ENCODE data around the gene CDH18.

The CDH18 gene

GRCh38 chr5:19655627-19656026, 332.4 kb downstream of the CDH18 start:
- Histone ChIP-seq H3K4me3 (ENCODE audit: low read length, poor library complexity, severe bottlenecking) (no peak overlapping the region), H3F3A (ENCODE audit: low read depth) (no peaks in the 10 kb centered on the region), H3K79me2 (ENCODE audit: insufficient read depth, low read length) (no peaks in the 10 kb centered on the region), H3K4me2 (ENCODE audit: low read depth, low read length, poor library complexity, severe bottlenecking) (no peak overlapping the region), H3K27me3 (ENCODE audit: insufficient read depth, low read length, poor library complexity, severe bottlenecking) (no peaks in the 10 kb centered on the region), H3K36me3 (ENCODE audit: insufficient read depth, low read length) (no peaks in the 10 kb centered on the region), H3K9ac (ENCODE audit: low read depth, low read length, poor library complexity, severe bottlenecking) (no peak overlapping the region), H2AFZ (ENCODE audit: low read length) (no peak overlapping the region), H4K20me1 (ENCODE audit: insufficient read depth, low read length, poor library complexity, severe bottlenecking) (no peaks in the 10 kb centered on the region), H3K9me3 (ENCODE audit: insufficient read depth, low read depth, low read length) (no peaks in the 10 kb centered on the region), H3K4me1 (ENCODE audit: insufficient read depth, low read length, poor library complexity, severe bottlenecking) (no peaks in the 10 kb centered on the region), H3K9me2 (replicated peaks; ENCODE audit: low read depth, low read length) (no peaks in the 10 kb centered on the region)
- TF ChIP-seq CTCF (conservative IDR thresholded peaks at IDR 0.05; ENCODE audit: low read length) (no peak), EZH2phosphoT487 (IDR thresholded peaks at IDR 0.05; ENCODE audit: borderline replicate concordance) (no peak)

- Histone ChIP-seq H3K4me3 (ENCODE audit: low read length, poor library complexity, severe bottlenecking) (no peak overlapping the region), H2AFZ (ENCODE audit: low read length) (no peak overlapping the region), H3K9me3 (ENCODE audit: insufficient read depth, low read depth, low read length) (no peaks in the 10 kb centered on the region)
Measured at GRCh38 chr5:19638461-19638860, 349.5 kb downstream of the CDH18 start.

GRCh38 chr5:19630876-19631275, 357.1 kb downstream of the CDH18 start:
- Histone ChIP-seq H3K9ac (ENCODE audit: low read depth, low read length, poor library complexity, severe bottlenecking) (no peak overlapping the region), H3K4me2 (ENCODE audit: low read depth, low read length, poor library complexity, severe bottlenecking) (no peak overlapping the region), H4K20me1 (ENCODE audit: insufficient read depth, low read length, poor library complexity, severe bottlenecking) (no peaks in the 10 kb centered on the region), H3F3A (ENCODE audit: low read depth) (no peaks in the 10 kb centered on the region), H3K9me2 (replicated peaks; ENCODE audit: low read depth, low read length) (no peaks in the 10 kb centered on the region), H3K4me1 (ENCODE audit: insufficient read depth, low read length, poor library complexity, severe bottlenecking) (no peaks in the 10 kb centered on the region), H3K27me3 (ENCODE audit: insufficient read depth, low read length, poor library complexity, severe bottlenecking) (no peaks in the 10 kb centered on the region), H3K36me3 (ENCODE audit: insufficient read depth, low read length) (no peaks in the 10 kb centered on the region), H2AFZ (ENCODE audit: low read length) (no peak overlapping the region), H3K79me2 (ENCODE audit: insufficient read depth, low read length) (no peaks in the 10 kb centered on the region), H3K9me3 (ENCODE audit: insufficient read depth, low read depth, low read length) (no peaks in the 10 kb centered on the region), H3K4me3 (ENCODE audit: low read length, poor library complexity, severe bottlenecking) (no peak overlapping the region)
- TF ChIP-seq EZH2phosphoT487 (IDR thresholded peaks at IDR 0.05; ENCODE audit: borderline replicate concordance) (no peak), CTCF (conservative IDR thresholded peaks at IDR 0.05; ENCODE audit: low read length) (no peak)

More at GRCh38 chr5:19638461-19638860, 349.5 kb downstream of the CDH18 start:
- no peaks in the 10 kb centered on the region for H3K9me2 ChIP-seq (replicated peaks; ENCODE audit: low read depth, low read length)
- no peaks in the 10 kb centered on the region for H3K36me3 ChIP-seq (ENCODE audit: insufficient read depth, low read length)
- H3K4me2 ChIP-seq (ENCODE audit: low read depth, low read length, poor library complexity, severe bottlenecking), result no peak overlapping the region
- no peaks in the 10 kb centered on the region for H3K27me3 ChIP-seq (ENCODE audit: insufficient read depth, low read length, poor library complexity, severe bottlenecking)
- no peak overlapping the region for H3K9ac ChIP-seq (ENCODE audit: low read depth, low read length, poor library complexity, severe bottlenecking)
- H3F3A ChIP-seq (ENCODE audit: low read depth), result no peaks in the 10 kb centered on the region
- no peaks in the 10 kb centered on the region for H3K79me2 ChIP-seq (ENCODE audit: insufficient read depth, low read length)
- no peaks in the 10 kb centered on the region for H4K20me1 ChIP-seq (ENCODE audit: insufficient read depth, low read length, poor library complexity, severe bottlenecking)
- no peak for TF ChIP-seq CTCF (conservative IDR thresholded peaks at IDR 0.05; ENCODE audit: low read length)
- TF ChIP-seq EZH2phosphoT487 (IDR thresholded peaks at IDR 0.05; ENCODE audit: borderline replicate concordance), result no peak
- no peaks in the 10 kb centered on the region for H3K4me1 ChIP-seq (ENCODE audit: insufficient read depth, low read length, poor library complexity, severe bottlenecking)
